HepG2 (cell line): Measurements from ENCODE around the gene RUNDC1. TPM values are rescaled to one million over a fixed set of nuclear protein-coding genes. Genes with fewer than 3 reads are reported as not detected.
A peak's percentile ranks its signal among the peaks of the same experiment; 100 is the strongest.

Experiments used
- BATF2 ChIP-seq: sonication (generic); formaldehyde crosslinking; IDR thresholded peaks from 2 replicates; pipeline ENCODE4 v1.8.0; 2022; ENCODE audit warnings: mild to moderate bottlenecking, missing genetic modification reagents, moderate library complexity
- EZH2 ChIP-seq: conservative IDR thresholded peaks from 2 replicates; pipeline ENCODE4 v1.6.1; 2012; ENCODE audit warnings: mild to moderate bottlenecking, low read depth, low read length, moderate library complexity
- IKZF5 ChIP-seq: IDR thresholded peaks from 2 replicates; pipeline ENCODE4 v1.6.1; 2018; ENCODE audit warnings: missing genetic modification reagents, mild to moderate bottlenecking, missing compliant biosample characterization
- MAZ ChIP-seq, 2 experiments: sonication (generic) in 1 of 2; formaldehyde crosslinking in 1 of 2; IDR thresholded peaks; 2 replicates each; pipeline versions ENCODE4 v1.5.0 to v1.6.1; 2012 to 2020; ENCODE audit warnings: low read depth in 2 of 2, mild to moderate bottlenecking in 2 of 2, borderline replicate concordance in 1 of 2, improper control_type of control experiment in 1 of 2, low read length in 1 of 2, missing genetic modification reagents in 1 of 2, moderate library complexity in 1 of 2
- RBM22 ChIP-seq: fragments of 200-400 bp; formaldehyde crosslinking; optimal IDR thresholded peaks from 2 replicates; pipeline ENCODE3; 2017; ENCODE audit warnings: mild to moderate bottlenecking, low read length, moderate library complexity
- REL ChIP-seq: sonication (generic); formaldehyde crosslinking; conservative IDR thresholded peaks from 2 replicates; pipeline ENCODE4 v1.8.0; 2022; ENCODE audit warnings: mild to moderate bottlenecking, missing genetic modification reagents, moderate library complexity
- SP140L ChIP-seq: sonication (generic); formaldehyde crosslinking; IDR thresholded peaks from 2 replicates; pipeline ENCODE4 v1.4.0; 2020; ENCODE audit warnings: missing genetic modification reagents, borderline replicate concordance
- WIZ ChIP-seq: sonication (generic); formaldehyde crosslinking; IDR thresholded peaks from 2 replicates; pipeline ENCODE4 v1.5.1; 2020; ENCODE audit warnings: mild to moderate bottlenecking, missing genetic modification reagents
- YEATS2 ChIP-seq: sonication (generic); formaldehyde crosslinking; IDR thresholded peaks from 2 replicates; pipeline ENCODE4 v1.4.0; 2020; ENCODE audit warnings: missing genetic modification reagents, borderline replicate concordance
- ZBTB42 ChIP-seq: sonication (generic); formaldehyde crosslinking; IDR thresholded peaks from 2 replicates; pipeline ENCODE4 v1.5.0; 2020; ENCODE audit warnings: mild to moderate bottlenecking, missing genetic modification reagents
- ZNF232 ChIP-seq: sonication (generic); formaldehyde crosslinking; IDR thresholded peaks from 2 replicates; pipeline ENCODE4 v1.4.0; 2020; ENCODE audit warnings: missing genetic modification reagents, borderline replicate concordance
- ZNF296 ChIP-seq: sonication (generic); formaldehyde crosslinking; conservative IDR thresholded peaks from 2 replicates; pipeline ENCODE4 v1.5.0; 2020; ENCODE audit warnings: mild to moderate bottlenecking, missing genetic modification reagents
- ZNF558 ChIP-seq: sonication (generic); formaldehyde crosslinking; IDR thresholded peaks from 2 replicates; pipeline ENCODE4 v1.9.0; 2022; ENCODE audit warnings: mild to moderate bottlenecking, missing genetic modification reagents, borderline replicate concordance
- ZNF614 ChIP-seq: IDR thresholded peaks from 2 replicates; pipeline ENCODE4 v1.6.1; 2018; ENCODE audit warnings: missing biosample characterization, missing genetic modification reagents, inconsistent platforms, borderline replicate concordance
- ZSCAN5A ChIP-seq: sonication (generic); formaldehyde crosslinking; IDR thresholded peaks from 2 replicates; pipeline ENCODE4 v1.8.0; 2022; ENCODE audit warnings: mild to moderate bottlenecking, missing genetic modification reagents, borderline replicate concordance
- polyA plus RNA-seq, 8 experiments: library from polyadenylated mRNA; depleted of rRNA in 3 of 8; stranded (reverse) in 7 of 8; unstranded in 1 of 8; fragments of >200 nt; fragmentation: Illumina TruSeq in 4 of 8; extraction: Trizol in 4 of 8; gene quantifications; 2 replicates each; pipeline versions ENCODE4 v1.2.1 to v1.2.3, GENCODE V29; 2011 to 2016; ENCODE audit warnings: low read depth in 4 of 8, missing spikeins in 1 of 8, mixed read lengths in 1 of 8; ENCODE audit not compliant: insufficient read depth in 1 of 8
- total RNA-seq, 5 experiments: library from RNA; depleted of rRNA; stranded (reverse); fragments of >200 nt; fragmentation: Illumina TruSeq; extraction: Trizol; gene quantifications; 2 replicates each; pipeline ENCODE4 v1.2.3, GENCODE V29; 2016; ENCODE audit warnings: low read depth in 1 of 5
- TF ChIP-seq, protein P1 (sequence below): sonication (generic); formaldehyde crosslinking; IDR thresholded peaks from 2 replicates; pipeline ENCODE4 v1.4.0; 2020; ENCODE audit warnings: missing genetic modification reagents
- TF ChIP-seq, protein P2 (sequence below): IDR thresholded peaks from 2 replicates; pipeline ENCODE4 v1.6.1; 2016; ENCODE audit warnings: low read depth, borderline replicate concordance
- TF ChIP-seq, protein P3 (sequence below): sonication (generic); formaldehyde crosslinking; IDR thresholded peaks from 2 replicates; pipeline ENCODE4 v1.8.0; 2022; ENCODE audit warnings: mild to moderate bottlenecking, missing genetic modification reagents; ENCODE audit not compliant: insufficient replicate concordance

Gene RUNDC1
- total and polyA plus RNA-seq, 2 of the 13 experiments (the other 11 are each of a cell fraction or from before 2014, with no cell fraction given), result 10.3 to 11.4 TPM

- TF ChIP-seq ZNF296 (CRISPR knock-in tag) (no peak), ZBTB42 (CRISPR knock-in tag) (peak; percentile 59; the same call in 1 of the 2 replicates), ZNF614 (peak; percentile 30; the same call in 1 of the 2 replicates), YEATS2 (CRISPR knock-in tag) (peak; percentile 74; the same call in 1 of the 2 replicates), MAZ (IDR thresholded peaks at IDR 0.05; ENCODE audit: borderline replicate concordance, low read depth, low read length) (no peak), MAZ (CRISPR knock-in tag; IDR thresholded peaks at IDR 0.05; ENCODE audit: low read depth) (peak; percentile 52; the same call in 1 of the 2 replicates), EZH2 (no peak), BATF2 (no peak), ZNF232 (CRISPR knock-in tag) (no peak), REL (no peak), SP140L (no peak), WIZ (CRISPR knock-in tag) (0 out of 2 replicates have a peak, but pooled peaks have one; percentile 26), IKZF5 (CRISPR knock-in tag) (peak; percentile 79), RBM22 (peak; percentile 54), ZSCAN5A (CRISPR knock-in tag) (no peak), ZNF558 (CRISPR knock-in tag) (no peak)
- TF ChIP-seq, protein P1, sequence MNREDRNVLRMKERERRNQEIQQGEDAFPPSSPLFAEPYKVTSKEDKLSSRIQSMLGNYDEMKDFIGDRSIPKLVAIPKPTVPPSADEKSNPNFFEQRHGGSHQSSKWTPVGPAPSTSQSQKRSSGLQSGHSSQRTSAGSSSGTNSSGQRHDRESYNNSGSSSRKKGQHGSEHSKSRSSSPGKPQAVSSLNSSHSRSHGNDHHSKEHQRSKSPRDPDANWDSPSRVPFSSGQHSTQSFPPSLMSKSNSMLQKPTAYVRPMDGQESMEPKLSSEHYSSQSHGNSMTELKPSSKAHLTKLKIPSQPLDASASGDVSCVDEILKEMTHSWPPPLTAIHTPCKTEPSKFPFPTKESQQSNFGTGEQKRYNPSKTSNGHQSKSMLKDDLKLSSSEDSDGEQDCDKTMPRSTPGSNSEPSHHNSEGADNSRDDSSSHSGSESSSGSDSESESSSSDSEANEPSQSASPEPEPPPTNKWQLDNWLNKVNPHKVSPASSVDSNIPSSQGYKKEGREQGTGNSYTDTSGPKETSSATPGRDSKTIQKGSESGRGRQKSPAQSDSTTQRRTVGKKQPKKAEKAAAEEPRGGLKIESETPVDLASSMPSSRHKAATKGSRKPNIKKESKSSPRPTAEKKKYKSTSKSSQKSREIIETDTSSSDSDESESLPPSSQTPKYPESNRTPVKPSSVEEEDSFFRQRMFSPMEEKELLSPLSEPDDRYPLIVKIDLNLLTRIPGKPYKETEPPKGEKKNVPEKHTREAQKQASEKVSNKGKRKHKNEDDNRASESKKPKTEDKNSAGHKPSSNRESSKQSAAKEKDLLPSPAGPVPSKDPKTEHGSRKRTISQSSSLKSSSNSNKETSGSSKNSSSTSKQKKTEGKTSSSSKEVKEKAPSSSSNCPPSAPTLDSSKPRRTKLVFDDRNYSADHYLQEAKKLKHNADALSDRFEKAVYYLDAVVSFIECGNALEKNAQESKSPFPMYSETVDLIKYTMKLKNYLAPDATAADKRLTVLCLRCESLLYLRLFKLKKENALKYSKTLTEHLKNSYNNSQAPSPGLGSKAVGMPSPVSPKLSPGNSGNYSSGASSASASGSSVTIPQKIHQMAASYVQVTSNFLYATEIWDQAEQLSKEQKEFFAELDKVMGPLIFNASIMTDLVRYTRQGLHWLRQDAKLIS, result 0 out of 2 replicates have a peak, but pooled peaks have one; percentile 54
- TF ChIP-seq, protein P2, sequence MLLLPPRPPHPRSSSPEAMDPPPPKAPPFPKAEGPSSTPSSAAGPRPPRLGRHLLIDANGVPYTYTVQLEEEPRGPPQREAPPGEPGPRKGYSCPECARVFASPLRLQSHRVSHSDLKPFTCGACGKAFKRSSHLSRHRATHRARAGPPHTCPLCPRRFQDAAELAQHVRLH (CRISPR knock-in tag), result peak; percentile 91
- TF ChIP-seq, protein P3, sequence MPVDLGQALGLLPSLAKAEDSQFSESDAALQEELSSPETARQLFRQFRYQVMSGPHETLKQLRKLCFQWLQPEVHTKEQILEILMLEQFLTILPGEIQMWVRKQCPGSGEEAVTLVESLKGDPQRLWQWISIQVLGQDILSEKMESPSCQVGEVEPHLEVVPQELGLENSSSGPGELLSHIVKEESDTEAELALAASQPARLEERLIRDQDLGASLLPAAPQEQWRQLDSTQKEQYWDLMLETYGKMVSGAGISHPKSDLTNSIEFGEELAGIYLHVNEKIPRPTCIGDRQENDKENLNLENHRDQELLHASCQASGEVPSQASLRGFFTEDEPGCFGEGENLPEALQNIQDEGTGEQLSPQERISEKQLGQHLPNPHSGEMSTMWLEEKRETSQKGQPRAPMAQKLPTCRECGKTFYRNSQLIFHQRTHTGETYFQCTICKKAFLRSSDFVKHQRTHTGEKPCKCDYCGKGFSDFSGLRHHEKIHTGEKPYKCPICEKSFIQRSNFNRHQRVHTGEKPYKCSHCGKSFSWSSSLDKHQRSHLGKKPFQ (CRISPR knock-in tag), result peak; percentile 78
Measured at GRCh38 chr17:43024407-43025289, 44.3 kb downstream of the RUNDC1 start, which contains the start of gene RND2 (continued).
